OCI-LY3 (cell line): Measurements from ENCODE around the gene ATP8B3.

Experiments
- H2AFZ ChIP-seq: fragments of 200-600, 300-600 bp; shearing (Covaris generic); 2 replicates; pipeline ENCODE4 v1.6.0; 2014; ENCODE audit warnings: antibody characterized with exemption, low read depth, low read length
- H3K27ac ChIP-seq: fragments of 200-600, 300-600 bp; sonication (generic); 2 replicates; pipeline ENCODE4 v1.5.1; 2014; ENCODE audit warnings: mild to moderate bottlenecking, low read length, moderate library complexity, mixed read lengths
- H3K27me3 ChIP-seq: fragments of 200-600, 300-600 bp; sonication (generic); 2 replicates; pipeline ENCODE4 v1.6.1; 2014; ENCODE audit warnings: low read depth, low read length, mixed read lengths
- H3K36me3 ChIP-seq: fragments of 200-600, 300-600 bp; sonication (generic); replicated peaks from 2 replicates; pipeline ENCODE3; 2014; ENCODE audit warnings: low read depth, low read length, mixed read lengths
- H3K4me1 ChIP-seq: fragments of 300-600, 200-600 bp; sonication (generic); 2 replicates; pipeline ENCODE4 v1.6.1; 2014; ENCODE audit warnings: low read length, mixed read lengths
- H3K4me2 ChIP-seq: fragments of 200-600, 300-600 bp; sonication (generic); 2 replicates; pipeline ENCODE4 v1.6.1; 2014; ENCODE audit warnings: low read length, mixed read lengths
- H3K4me3 ChIP-seq: fragments of 300-600, 200-600 bp; sonication (generic); 2 replicates; pipeline ENCODE4 v1.5.1; 2014; ENCODE audit warnings: antibody characterized with exemption, mild to moderate bottlenecking, low read length, moderate library complexity
- H3K79me2 ChIP-seq: fragments of 300-600, 200-600 bp; shearing (Covaris generic); 2 replicates; pipeline ENCODE4 v1.6.1; 2014; ENCODE audit warnings: mild to moderate bottlenecking, low read length, mixed read lengths
- H3K9ac ChIP-seq: fragments of 300-600, 200-600 bp; shearing (Covaris generic); 2 replicates; pipeline ENCODE4 v1.6.0; 2014; ENCODE audit warnings: mild to moderate bottlenecking, low read length, moderate library complexity
- H3K9me3 ChIP-seq: fragments of 200-600, 300-600 bp; shearing (Covaris generic); 2 replicates; pipeline ENCODE4 v1.6.1; 2014; ENCODE audit warnings: low read length, mixed read lengths; ENCODE audit not compliant: insufficient read depth
- H4K20me1 ChIP-seq: fragments of 200-600, 300-600 bp; sonication (generic); 2 replicates; pipeline ENCODE4 v1.6.1; 2016; ENCODE audit warnings: low read length, mixed read lengths; ENCODE audit not compliant: insufficient read depth
- CTCF ChIP-seq: fragments of 200-600, 300-600 bp; sonication (generic); IDR thresholded peaks from 2 replicates; pipeline ENCODE4 v1.5.1; 2014; ENCODE audit warnings: antibody characterized with exemption, low read length, low read depth
- EZH2phosphoT487 ChIP-seq: fragments of 200-600 bp; shearing (Covaris generic); IDR thresholded peaks from 2 replicates; pipeline ENCODE4 v1.6.1; 2018; ENCODE audit warnings: antibody characterized with exemption, mixed run types, low read depth

Gene ATP8B3

GRCh38 chr19:1764729-1765128, 47.3 kb downstream of the ATP8B3 start:
- no peak overlapping the region for H3K4me2 ChIP-seq
- no peak overlapping the region for H3K9ac ChIP-seq
- H4K20me1 ChIP-seq: no peaks in the 10 kb centered on the region
- H3K27me3 ChIP-seq: no peaks in the 10 kb centered on the region
- no peaks in the 10 kb centered on the region for H3K36me3 ChIP-seq
- H3K9me3 ChIP-seq: no peaks in the 10 kb centered on the region
- H3K79me2 ChIP-seq: no peaks in the 10 kb centered on the region
- no peak overlapping the region for H3K27ac ChIP-seq
- no peak overlapping the region for H3K4me3 ChIP-seq
- H3K4me1 ChIP-seq: peaks cover 12% of the 10 kb centered on the region
- TF ChIP-seq CTCF: no peak
- no peak for TF ChIP-seq EZH2phosphoT487
- no peak overlapping the region for H2AFZ ChIP-seq

- H3K36me3 ChIP-seq: no peaks in the 10 kb centered on the region
- no peak overlapping the region for H3K27ac ChIP-seq
- H2AFZ ChIP-seq: no peak overlapping the region
- H3K27me3 ChIP-seq: no peaks in the 10 kb centered on the region
- TF ChIP-seq EZH2phosphoT487 (no peak), CTCF (no peak)
- H3K4me3 ChIP-seq: no peak overlapping the region
- H3K79me2 ChIP-seq: no peaks in the 10 kb centered on the region
- H4K20me1 ChIP-seq: no peaks in the 10 kb centered on the region
- peaks cover 12% of the 10 kb centered on the region for H3K4me1 ChIP-seq
- no peak overlapping the region for H3K9ac ChIP-seq
- no peak overlapping the region for H3K4me2 ChIP-seq
- H3K9me3 ChIP-seq: no peaks in the 10 kb centered on the region
Observed at GRCh38 chr19:1763648-1764639, 48.1 kb downstream of the ATP8B3 start.

GRCh38 chr19:1762243-1763117, 49.6 kb downstream of the ATP8B3 start:
- no peak overlapping the region for H3K27ac ChIP-seq
- no peak overlapping the region for H3K4me2 ChIP-seq
- H3K4me3 ChIP-seq: no peak overlapping the region
- no peaks in the 10 kb centered on the region for H4K20me1 ChIP-seq
- H3K9ac ChIP-seq: no peak overlapping the region
- H3K79me2 ChIP-seq: no peaks in the 10 kb centered on the region
- H3K9me3 ChIP-seq: no peaks in the 10 kb centered on the region
- TF ChIP-seq CTCF (no peak), EZH2phosphoT487 (no peak)
- no peak overlapping the region for H2AFZ ChIP-seq
- H3K27me3 ChIP-seq: no peaks in the 10 kb centered on the region
- H3K36me3 ChIP-seq: no peaks in the 10 kb centered on the region
- peaks cover 9% of the 10 kb centered on the region for H3K4me1 ChIP-seq
